GM18907 (cell line): ENCODE measurements around the gene DPYD.

Experiments
- ATAC-seq: cut with Tn5 transposase; IDR thresholded peaks from one replicate; pipeline ENCODE4 v1.9.1; 2021; ENCODE audit warnings: mild to moderate bottlenecking, moderate library complexity; ENCODE audit not compliant: unreplicated experiment

DPYD gene

GRCh38 chr1:97461782-97462181 is 459.1 kb downstream of the DPYD start:
- ATAC-seq = peak; percentile 98

DNA sequence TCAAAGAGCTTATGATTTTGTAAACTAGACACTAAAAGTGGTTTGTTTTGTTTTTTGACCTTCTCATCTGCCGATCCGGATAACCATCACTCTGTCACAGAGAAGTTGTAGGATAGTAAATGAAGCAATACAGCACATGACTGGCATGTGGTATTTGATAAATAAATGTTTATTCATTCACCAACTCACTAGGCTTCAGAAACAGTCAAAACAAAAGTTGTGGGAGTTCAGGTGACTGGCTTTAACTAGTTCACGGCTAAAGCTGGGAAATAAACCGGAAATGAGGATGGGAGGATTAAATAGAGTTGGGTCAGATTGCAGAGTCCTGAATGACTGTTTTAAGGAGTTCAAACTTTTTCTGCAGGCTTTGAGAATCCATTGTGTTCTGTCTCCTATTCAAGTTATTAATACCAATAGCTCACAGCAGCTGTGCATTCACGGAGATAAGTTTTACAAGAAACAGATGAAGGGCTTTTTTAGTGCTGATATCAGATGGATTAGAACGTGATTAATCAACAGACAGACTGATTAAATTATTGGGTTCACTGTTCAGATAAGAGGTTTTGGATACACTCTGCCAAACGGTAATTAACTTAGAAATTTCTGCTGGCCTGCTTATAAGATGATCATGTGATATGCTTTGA is 463.3 kb downstream of the DPYD start:
- ATAC-seq = no peak

- ATAC-seq = no peak
Observed at GRCh38 chr1:97451944-97452343, 468.9 kb downstream of the DPYD start.

DNA sequence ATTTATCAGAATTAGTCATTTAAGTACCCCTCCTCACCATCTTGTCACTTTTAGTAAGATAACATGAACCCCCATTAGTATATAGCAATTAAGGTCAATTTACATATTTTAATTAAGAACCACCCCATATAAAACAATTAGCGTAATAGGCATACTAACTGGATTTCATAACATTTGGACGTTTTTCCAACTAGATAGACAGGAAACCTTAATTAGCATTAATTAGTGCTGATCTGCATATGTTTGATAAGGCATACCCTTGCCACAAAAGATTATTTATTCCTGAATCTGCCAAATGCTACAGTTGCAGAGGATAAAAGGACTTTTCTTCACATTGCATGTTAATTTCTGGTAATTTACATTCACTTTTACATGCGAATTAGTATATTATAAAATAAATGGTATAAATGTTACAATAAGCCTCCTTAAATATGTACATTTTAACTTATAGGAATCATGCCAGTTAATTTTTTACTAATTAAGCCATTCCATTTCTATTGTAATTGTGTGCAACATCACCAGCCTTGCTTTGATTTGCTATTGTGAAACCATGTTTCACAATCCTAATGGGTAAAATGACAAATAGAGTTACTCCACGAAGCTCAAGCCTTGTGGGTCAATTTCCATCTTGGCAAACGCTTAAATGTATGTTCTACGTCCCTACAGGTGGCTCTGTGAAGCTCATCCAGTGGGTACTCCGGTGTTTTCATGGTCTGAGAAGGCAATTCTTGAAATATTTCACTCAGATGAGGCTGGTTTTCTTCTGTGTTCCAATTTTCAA is 469.6 kb downstream of the DPYD start:
- ATAC-seq = no peak

GRCh38 chr1:97441966-97442365 is 478.9 kb downstream of the DPYD start:
- ATAC-seq = no peak

DNA sequence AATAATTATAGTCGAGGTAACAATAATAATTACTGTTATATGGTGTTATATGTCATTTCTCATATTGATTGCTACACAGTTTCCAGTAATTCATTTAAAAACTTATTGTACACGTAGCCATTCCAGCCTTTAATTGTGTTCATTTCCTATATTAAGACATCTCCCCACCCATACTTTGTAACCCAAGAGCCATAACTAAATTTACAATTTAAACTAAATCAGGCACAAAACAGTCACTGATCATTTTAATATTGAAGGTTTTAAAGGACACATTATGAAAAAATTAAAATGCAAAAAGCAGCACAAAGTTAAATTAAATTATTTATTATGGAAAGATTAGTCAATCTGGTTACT is 487.0 kb downstream of the DPYD start:
- ATAC-seq = no peak

DNA sequence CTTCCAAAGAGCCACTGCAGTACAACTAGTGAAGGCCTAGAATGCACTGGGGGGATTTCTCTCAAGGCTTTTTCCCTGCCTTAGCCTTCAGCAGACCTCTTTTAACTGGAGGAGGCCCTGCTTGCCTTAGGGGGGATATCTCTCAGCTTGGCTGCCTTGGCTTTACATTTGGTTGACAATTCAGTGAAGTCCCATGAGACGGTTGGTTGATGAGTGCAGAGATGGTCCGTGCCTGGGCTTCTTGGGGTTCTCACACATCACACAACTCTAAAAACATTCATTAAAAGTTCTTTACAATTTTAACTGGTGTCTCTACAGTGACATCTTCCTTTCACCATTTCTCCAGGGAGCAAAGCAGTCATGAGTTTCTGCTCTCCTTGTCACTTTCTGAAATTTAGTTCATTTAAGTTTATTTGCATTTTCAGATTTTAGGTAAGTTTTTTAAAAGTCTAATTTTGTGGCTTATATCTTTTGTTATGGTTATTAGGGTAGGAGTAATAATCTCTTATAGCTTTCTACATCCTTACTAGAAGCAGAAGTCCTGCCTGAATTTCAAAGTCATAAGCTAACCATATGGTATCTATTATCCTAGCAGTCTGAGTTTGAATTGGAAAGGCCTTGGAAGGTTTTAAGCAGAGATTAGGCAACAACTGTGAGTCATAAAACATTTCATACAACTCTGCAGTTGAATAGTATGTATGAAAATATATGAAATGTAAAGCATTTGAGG is 487.6 kb downstream of the DPYD start:
- ATAC-seq = no peak

DNA sequence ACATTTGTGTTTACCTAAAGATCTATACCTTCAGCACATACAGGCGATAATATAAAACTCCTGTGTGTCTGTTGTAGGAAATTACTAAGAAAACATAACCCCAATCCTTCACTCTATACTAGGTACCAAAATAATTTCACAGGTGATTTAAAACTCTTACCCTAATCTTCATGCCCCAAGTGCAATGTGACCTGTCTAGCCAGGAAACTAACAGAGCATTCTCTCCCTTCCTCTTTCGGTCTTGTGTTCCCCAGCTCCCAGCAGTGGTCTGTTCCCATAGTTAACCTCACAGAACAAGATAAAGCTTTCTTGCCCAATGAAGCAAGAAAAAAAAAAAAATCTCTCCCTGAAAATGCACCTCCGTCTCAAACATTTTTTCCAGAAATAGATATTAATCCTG is 493.5 kb downstream of the DPYD start:
- peak; percentile 62 for ATAC-seq

GRCh38 chr1:97424209-97424608 is 496.6 kb downstream of the DPYD start:
- peak; percentile 54 for ATAC-seq

GRCh38 chr1:97423403-97423802 is 497.4 kb downstream of the DPYD start:
- ATAC-seq = no peak

DNA sequence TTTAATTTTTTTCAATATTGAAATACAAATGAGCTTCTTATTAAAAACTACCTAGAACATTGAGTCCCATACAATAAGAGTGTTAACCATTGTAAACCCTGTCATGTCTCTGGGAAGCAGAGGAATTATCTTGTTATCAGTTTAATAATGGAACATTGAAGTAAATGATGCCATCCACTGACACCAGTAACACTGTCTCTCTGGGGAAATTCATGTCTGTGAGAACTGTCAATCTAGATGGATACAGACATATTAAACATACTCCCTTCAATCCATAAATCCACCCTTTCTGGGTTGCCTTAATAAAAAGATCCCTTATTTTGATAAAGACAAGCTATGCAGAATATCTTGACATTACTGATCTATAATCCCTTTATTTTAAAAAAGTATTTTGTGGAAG is 503.2 kb downstream of the DPYD start:
- ATAC-seq = no peak

DNA sequence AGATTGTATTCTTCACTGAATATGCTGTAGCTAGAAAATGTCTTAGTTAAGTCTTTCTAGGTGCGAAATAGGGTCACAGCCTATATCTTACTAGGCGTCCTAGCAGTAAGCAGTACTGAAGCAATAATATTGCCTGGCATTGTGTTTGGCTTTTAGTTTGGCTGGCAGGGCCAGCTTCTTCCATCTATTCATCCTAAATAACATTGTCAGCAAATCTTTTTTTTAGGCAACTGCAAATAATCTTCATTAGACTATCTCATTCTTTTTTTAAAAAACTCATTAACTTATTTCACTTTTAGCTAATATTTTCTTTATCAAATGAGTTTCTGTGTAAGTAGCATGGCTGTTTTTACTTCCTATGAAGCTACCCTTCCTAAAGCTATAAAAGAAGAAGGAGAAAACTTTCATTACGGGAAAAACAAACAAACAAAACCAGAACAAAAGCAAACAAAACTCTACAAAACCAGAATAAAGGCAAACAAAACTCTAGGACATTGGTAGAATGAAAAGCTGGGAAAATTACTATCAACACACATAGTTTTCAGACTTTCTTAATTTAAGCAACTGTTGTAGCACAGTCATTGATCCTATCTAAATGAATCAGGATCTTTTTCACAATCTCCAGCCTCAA is 506.0 kb downstream of the DPYD start:
- ATAC-seq = no peak

GRCh38 chr1:97412737-97413136 is 508.1 kb downstream of the DPYD start:
- ATAC-seq = no peak

DNA sequence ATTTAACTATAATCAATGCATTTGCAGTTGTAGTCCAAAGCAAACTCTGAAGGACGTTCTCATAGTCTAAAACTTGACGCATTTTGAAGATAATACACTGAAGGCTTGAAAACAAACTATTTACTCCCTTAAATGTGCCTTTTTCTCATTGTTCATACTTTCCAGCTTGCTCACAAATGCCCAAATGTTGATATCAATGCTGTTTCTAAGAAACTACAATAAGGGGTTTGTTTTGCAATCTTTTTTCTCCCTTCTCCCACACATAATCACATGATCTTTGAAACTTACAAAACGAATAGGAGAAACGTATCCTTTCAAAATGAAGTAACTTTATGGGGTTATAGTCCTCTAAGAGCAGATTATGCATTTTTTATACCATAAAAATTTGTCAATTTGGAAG is 508.7 kb downstream of the DPYD start:
- ATAC-seq = no peak

DNA sequence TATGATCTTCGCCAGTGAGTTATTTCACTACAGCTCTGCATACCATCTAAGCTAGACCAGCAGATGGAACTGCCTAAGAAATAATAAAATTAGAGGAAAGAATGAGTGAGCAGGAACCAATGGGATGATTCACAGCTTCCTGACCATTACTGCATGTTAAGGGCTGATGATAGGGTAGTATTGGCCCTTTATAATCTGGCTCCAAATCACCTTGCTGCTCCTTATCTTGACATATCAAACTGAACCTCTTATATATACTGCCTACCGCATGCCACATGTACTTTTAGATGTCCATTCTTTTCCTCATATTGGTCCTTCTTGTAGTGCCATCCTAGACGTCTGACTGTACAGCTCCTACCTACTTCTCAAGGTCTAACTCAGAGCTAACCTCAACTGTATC is 524.4 kb downstream of the DPYD start:
- ATAC-seq = no peak

DNA sequence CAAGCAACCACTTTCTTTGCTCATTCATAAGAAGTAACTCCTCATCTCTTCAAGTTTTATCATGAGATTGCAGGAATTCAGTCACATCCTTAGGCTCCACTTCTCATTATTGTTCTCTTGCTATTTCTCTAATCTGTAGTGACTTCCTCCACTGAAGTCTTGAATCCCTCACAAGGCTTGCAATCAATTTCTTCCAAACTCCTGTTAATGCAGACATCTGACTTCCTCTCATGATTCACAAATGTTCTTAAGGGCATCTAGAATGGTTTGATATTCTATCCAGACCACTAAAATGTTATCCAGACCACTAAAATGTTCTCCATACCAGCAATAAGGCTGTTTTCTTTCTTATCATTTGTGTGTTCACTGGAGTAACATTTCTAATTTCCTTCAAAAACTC is 528.1 kb downstream of the DPYD start:
- no peak for ATAC-seq

- no peak for ATAC-seq
Observed at GRCh38 chr1:97385536-97386277, 535.1 kb downstream of the DPYD start.

DNA sequence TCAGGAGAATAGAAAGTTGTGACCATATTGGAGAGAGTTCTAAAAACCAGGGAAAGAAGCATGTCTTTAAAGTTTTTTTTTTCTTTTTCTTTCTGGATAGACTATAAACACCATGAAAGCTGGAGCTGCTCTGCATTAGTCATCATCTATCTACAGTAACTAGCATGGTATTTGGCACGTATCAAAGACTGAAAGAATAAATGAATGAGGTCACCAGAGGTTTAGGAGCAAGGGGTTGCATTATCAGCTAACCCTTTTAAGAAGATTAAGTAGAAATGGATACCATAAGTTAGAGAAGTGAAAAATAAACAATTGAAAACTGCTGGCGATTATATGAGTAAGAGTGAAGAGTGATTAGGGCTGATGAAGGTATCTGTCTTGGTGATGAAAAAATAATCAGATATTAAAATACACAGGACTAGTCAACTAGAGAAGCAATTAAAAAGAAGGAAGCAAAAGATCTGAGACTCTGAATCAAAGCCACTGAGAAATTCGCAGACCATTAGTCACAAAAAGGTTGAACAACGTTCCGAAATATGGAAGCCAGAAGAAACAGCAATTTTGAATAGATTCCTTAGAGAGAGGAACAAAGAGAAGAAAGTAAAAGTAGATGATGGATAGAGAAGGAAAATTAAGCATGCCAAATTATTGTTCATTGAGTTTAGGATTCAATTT is 536.4 kb downstream of the DPYD start:
- ATAC-seq = no peak

DNA sequence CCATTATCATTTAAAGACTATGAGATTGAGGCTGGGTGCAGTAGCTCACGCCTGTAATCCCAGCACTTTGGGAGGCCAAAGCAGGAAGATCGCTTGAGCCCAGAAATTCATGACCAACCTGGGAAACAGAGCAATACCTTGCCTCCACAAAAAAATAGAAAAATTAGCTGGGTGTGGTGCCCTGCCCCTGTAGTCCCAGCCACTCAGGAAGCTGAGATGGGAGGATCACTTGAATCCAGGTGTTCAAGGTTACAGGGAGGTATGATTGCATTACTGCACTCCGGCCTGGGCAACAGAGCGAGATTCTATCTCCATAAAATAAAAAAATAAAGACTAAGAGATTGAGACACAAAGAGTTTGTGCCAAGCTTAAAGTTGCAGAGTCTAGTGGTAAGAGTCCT is 537.0 kb downstream of the DPYD start:
- ATAC-seq = no peak

DNA sequence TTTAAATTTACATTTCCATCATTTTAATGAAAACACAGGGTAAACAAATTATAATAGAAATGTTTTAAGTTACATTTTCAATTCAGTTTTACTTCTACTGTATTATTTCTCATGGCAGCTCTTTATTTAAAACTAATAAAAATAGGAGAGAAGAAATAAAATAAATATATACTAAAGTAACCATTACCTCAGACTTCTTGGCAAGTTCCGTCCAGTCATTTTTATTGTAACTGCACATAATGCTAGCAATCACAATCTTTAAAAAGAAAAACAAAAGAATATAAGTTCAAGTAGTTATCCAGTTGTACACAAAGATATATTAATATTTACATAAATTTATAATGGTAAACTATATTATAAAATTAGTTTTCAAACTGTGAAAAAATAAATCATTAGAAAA is 538.6 kb downstream of the DPYD start:
- ATAC-seq = no peak
